Stimulated activated CD4-positive, alpha-beta T cell treated with anti-CD3 and anti-CD28 coated beads, Interleukin-15, amount 100 ng/mL, for 24 hours (primary cell): Measurements from ENCODE around the gene PTBP2.
A peak's percentile ranks its signal among the peaks of the same experiment; 100 is the strongest.

Experiments used
- DNase-seq: peaks from one replicate; pipeline ENCODE4 v3.0.0-alpha.2; 2020

The PTBP2 gene

DNA sequence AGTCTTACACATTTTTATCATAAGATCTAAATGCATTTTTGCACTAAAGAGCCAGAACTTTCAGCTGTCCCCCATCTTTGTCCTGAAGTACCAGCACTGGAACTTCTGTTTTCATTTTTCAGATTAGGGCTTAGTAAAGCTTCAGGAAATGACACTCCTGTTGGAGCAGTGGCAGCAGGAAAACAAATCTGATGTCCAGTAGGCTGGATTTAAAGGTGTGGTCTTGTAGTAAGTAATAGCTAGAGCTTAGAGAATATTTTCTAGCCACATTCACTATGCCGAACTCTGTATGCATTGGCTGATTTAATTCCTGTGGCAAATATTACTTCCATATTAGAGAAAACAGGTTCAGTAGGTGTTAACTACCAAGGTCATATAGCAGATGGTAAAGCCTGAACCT is 103.6 kb downstream of the PTBP2 start:
- no peak for DNase-seq

DNA sequence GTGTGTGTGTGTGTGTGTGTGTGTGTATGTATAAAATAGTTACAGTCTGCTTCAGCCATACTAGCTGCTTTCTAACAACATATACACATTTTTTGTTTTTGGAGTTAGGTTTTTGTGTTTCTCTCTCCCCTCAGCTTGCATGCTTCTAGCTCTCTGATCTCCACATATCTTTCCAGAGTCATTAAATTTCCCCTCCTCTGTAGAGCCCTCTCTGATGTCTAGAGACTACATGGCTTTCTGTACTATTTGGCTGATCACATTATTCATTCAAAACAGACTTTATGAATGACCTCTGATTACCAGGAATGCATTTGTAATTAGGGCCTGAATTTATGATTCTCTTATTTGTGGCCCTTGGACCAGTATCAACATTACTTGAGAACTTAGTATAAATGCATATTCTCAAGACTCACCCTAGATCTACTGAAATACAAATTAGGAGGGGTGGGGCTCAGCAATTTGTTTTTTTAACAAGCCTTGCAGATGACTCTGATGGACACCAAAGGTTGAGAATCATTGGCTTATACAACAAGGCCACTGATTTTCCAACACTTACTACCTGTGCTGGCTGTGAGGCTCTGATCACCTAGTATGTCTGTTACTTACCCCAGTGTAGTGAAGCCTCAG is 104.5 kb downstream of the PTBP2 start:
- no peak for DNase-seq

DNA sequence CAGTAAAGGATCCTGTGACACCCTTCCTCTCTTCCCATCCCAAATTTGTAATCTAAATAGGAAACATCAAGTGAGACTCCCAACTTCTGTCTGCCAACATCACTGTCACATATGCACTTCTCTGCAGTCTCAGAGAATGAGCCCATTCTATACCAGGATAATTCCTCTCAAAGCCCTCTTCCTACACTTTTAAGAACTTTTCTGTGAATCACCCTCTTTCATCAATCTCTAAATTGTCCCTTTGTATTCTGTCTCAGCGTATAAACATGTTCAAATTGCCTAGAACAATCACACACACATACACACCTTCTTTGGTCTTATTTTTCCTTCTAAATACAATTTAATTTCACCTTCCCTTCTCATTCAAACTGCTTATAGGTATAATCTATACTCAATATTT is 111.8 kb downstream of the PTBP2 start:
- DNase-seq: no peak

DNA sequence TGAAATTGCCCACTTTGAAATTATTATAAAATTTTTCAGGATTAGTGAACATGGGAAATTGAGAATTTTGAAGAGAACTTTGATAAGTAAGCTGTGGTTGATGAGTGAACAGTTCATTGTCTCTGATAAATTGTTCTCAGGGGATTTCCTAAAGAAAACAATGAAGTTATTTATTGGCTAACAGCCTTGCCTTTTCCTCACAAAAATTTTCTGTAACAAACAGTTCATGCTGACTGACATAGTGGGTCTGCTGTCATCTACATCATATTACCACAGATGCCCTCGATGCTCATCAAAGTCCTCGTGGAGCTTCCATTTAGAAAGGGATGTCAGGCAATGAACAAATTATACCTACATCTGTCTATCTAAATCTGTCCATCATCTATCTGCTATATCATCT is 113.4 kb downstream of the PTBP2 start:
- no peak for DNase-seq

DNA sequence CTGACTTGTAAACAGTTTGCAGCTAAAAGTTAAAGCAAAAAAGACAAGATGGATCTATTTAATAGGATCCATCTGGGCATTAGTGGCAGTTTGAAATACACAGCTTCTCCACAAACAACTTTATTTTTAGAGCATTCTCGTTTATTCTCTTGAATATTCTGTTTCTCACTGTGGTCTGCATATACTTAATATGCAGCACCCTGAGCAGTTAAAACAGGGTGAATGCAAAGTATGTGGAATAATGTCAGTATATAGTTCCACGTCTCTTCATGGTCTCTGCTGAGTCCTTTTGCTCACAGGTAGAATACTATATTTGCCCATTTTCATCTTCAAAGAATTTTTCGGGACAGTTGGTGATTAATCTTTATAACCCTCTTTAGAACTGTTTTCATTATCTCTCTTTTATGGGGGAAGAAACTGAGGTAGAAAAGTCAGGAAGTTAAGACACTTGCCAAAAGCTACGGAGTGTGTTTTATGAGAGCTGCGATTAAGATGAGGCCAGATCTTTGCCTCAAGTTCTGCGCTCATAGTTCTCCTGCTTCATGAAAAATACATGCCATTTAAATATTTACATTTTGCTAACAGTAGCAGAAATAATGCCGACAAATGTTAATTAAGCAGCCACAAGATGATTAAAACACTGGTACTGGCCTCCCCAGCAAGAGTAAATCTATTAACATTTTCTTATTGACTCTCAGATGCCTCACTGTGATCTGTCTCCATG is 115.6 kb downstream of the PTBP2 start:
- DNase-seq: no peak

DNA sequence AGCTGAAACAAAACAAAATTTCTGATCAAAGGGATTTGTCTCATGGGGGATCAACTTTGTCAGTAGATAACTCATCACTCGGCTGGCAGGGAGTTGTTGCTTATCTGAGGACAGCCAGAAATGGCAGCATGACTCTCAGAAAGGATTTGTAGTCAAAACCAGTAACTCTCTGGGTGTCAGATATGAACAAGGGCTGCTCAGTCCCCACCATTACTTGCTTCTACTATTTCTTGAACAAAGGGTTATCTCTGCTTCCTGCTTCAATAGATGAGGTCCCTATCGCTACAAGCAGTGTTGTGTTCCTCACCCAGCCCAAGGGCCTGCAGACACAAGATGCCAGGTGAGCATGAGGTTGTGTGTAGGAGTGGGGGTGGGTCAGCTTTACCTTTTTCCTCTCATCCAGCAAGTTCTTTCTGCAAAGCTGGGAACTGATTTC is 116.2 kb downstream of the PTBP2 start:
- DNase-seq: no peak

DNA sequence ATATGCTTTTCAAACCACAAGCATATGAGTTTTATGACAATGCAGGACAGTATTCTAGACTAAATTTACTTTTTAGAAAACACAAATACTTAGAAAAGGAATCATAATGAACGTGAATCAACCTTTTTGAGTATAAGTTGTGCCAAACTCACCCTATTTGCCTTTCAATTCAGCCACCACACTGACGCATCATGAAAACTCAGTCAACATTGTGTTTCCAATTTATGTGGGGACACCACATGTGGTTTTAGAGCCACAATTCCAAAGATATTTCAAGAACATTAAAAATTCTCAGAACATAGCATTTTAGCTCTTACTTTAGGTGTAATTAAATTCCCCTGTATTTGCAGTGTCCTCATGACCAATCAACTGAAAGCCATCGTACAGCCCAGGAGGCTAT is 118.8 kb downstream of the PTBP2 start:
- DNase-seq: no peak

DNA sequence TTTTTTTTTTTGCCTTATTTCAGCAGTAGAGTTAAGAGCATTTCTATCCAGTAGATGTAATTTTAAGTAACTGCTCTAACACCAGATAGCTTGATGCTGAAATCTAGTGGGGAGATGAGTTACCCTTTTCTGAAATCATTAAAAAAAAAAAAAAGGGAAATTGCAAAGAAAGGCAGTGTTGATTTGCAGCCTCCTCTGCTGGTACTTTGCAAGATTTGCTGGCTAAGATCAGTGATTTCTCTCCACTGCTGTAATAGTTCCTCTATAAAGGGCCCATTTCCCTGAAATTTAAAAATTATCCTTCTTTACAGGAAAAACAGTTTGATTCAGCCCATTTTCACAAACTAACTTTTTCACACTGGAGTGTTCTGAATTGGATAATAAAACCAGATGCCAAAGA is 120.6 kb downstream of the PTBP2 start:
- DNase-seq: no peak

DNA sequence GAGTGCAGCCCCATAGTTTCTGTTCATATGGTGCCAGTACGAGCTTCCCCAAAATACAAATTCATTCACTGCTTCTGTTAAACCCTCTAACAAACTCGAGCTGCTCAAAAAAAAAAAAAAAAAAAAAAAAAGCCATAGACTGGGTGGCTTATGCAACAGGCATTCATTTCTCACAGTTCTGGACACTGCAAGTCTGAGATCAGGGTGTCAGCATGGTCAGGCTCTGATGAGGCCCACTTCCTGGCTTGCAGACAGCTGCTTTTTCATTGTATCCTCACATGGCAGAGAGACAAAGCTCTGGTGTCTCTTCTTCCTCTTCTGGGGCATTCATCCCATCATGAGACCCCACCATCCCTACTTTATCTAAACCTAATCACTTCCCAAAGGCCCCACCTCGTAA is 121.6 kb downstream of the PTBP2 start:
- no peak for DNase-seq

DNA sequence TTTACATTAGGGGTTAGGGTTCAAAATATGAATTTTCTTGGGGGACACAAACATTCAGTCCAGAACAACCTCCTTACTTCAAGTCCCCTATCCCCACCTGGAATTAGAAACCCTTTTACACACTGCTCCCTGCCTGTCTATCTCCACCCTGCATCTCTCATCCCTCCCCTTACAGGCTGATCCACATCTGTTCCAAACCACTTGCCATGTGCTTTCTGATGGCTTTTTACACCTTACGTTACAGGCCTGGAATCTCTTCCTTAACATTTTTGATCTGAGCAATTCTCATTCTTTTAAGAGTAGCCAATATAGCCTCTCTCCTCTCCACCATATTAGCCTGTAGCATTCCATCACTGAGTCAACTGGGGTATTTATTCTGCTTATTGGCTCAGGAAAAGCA is 122.0 kb downstream of the PTBP2 start:
- DNase-seq: no peak

DNA sequence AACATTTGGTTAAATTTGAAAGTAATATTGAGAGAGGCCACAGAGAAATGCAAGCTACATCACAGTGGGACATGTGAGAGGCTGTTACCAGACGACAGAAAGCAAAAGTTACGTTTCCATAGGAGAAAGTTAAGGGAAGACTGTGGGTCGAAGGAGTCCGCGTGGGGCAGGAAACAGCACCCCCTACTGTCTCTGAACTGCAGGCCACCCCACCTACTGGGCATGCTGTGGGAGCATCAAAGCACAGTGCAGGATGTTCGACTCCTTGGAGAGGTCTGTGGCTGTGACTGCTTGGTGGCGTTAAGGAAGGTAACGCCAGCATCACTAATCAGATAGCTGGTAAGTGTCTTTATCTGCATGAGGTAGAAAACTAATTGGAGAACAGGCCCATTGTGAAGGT is 123.9 kb downstream of the PTBP2 start:
- DNase-seq: peak; percentile 45

DNA sequence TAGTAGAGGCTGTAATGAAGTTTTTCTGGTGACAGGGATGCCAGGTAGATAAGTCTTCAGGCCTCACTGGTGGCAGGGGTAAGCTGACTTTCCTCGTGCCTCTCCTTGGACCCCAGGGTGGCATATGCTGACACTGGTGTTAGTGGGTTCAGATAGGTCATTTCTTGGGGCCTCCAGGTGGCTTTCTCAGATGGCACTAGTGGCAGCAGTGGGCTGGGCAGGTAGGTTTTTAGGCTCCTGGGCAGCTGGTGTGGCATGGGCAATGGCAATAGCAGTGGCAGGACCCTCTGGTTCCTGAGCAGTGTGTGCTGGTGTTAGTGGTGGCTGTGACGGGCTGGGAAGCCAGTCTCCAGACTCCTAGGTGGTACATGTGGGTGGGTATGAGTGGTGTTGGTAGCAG is 140.3 kb downstream of the PTBP2 start:
- DNase-seq: no peak

DNA sequence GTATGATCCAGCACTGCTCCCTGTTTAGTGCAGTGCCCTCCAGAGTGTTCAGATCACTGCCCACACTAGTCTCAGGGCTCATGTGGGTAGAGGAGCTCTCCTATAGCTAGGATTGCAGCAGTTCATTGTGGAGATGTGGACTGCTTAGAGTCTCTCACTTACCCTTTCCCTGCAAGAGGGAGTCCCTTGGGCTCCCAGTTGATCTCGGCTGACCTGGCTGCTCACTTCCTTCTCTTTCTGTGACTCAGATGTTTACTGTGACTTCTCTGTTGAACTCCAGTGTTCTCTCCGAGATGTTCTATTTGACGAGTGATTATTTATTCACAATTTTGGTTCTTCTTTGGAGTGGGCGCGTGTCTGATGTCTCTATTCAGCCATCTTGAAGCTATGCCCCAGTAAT is 141.9 kb downstream of the PTBP2 start:
- DNase-seq: no peak
